HG03060 (cell line): Measurements from ENCODE around the gene C10orf90.

Experiments used
- ATAC-seq: cut with Tn5 transposase; IDR thresholded peaks from one replicate; pipeline ENCODE4 v1.9.1; 2021; ENCODE audit warnings: low read depth, moderate number of reproducible peaks; ENCODE audit not compliant: unreplicated experiment

C10orf90 gene

GRCh38 chr10:126439942-126440341 lies 230.6 kb downstream of the C10orf90 start:
- no peak for ATAC-seq

GRCh38 chr10:126438407-126438783 lies 232.1 kb downstream of the C10orf90 start:
- ATAC-seq = no peak

GRCh38 chr10:126437635-126438406 lies 232.7 kb downstream of the C10orf90 start:
- no peak for ATAC-seq

- no peak for ATAC-seq
Observed at GRCh38 chr10:126434235-126434634, 236.3 kb downstream of the C10orf90 start.

- no peak for ATAC-seq
Observed at GRCh38 chr10:126433351-126433750, 237.1 kb downstream of the C10orf90 start.

- ATAC-seq = no peak
Observed at GRCh38 chr10:126432507-126432906, 238.0 kb downstream of the C10orf90 start.

- ATAC-seq = no peak
Observed at GRCh38 chr10:126431816-126432215, 238.7 kb downstream of the C10orf90 start.

GRCh38 chr10:126430512-126430911 lies 240.0 kb downstream of the C10orf90 start:
- ATAC-seq = no peak

- ATAC-seq = no peak
Observed at GRCh38 chr10:126429275-126429674, 241.2 kb downstream of the C10orf90 start.

GRCh38 chr10:126425489-126426065 lies 244.9 kb downstream of the C10orf90 start:
- ATAC-seq = no peak

GRCh38 chr10:126425032-126425431 lies 245.5 kb downstream of the C10orf90 start:
- ATAC-seq = no peak

GRCh38 chr10:126423732-126424491 lies 246.6 kb downstream of the C10orf90 start:
- ATAC-seq = no peak

GRCh38 chr10:126422567-126422966 lies 247.9 kb downstream of the C10orf90 start:
- no peak for ATAC-seq

GRCh38 chr10:126421756-126422256 lies 248.7 kb downstream of the C10orf90 start:
- no peak for ATAC-seq

- no peak for ATAC-seq
Observed at GRCh38 chr10:126420567-126421300, 249.8 kb downstream of the C10orf90 start.

- ATAC-seq = no peak
Observed at GRCh38 chr10:126417220-126417825, 253.2 kb downstream of the C10orf90 start.

GRCh38 chr10:126409821-126410220 lies 260.7 kb downstream of the C10orf90 start:
- ATAC-seq = no peak

GRCh38 chr10:126408953-126409641 lies 261.4 kb downstream of the C10orf90 start:
- ATAC-seq = no peak

GRCh38 chr10:126407831-126408230 lies 262.7 kb downstream of the C10orf90 start:
- ATAC-seq = no peak
